Upper lobe of left lung (tissue), 6 donors: Measurements from ENCODE around the gene GIMAP4. TPM values are rescaled to one million over a fixed set of nuclear protein-coding genes. Genes with fewer than 3 reads are reported as not detected.
A peak's percentile ranks its signal among the peaks of the same experiment; 100 is the strongest.
"Not testable (repeated sequence)": the region's sequence is repeated elsewhere in the genome, so short reads cannot be mapped to it uniquely, and the experiment has no call there.

Source experiments
- ATAC-seq, 2 donors: fragments of 200-7000 bp; cut with Tn5 transposase; one replicate each; pipeline ENCODE4 v1.9.1; 2022; ENCODE audit warnings: mild to moderate bottlenecking in 2 of 2, moderate library complexity in 2 of 2; ENCODE audit not compliant: low FRiP score in 2 of 2
- DNase-seq, 2 donors: peaks; one replicate each; pipeline ENCODE4 v3.0.0-alpha.2; 2019 to 2020
- H3K27ac ChIP-seq, 4 donors: fragments of 200-600 bp; sonication (generic); one replicate each; pipeline ENCODE4 v1.5.1; 2016 to 2019
- H3K27me3 ChIP-seq, 4 donors: fragments of 200-600 bp; sonication (generic); one replicate each; pipeline ENCODE4 v1.5.1; 2017 to 2019
- H3K36me3 ChIP-seq, 4 donors: fragments of 200-600 bp; sonication (generic); one replicate each; pipeline ENCODE4 v1.5.1; 2016 to 2019
- H3K4me1 ChIP-seq, 4 donors: fragments of 200-600 bp; sonication (generic); one replicate each; pipeline ENCODE4 v1.5.1; 2018 to 2019
- H3K4me3 ChIP-seq, 4 donors: fragments of 200-600 bp; sonication (generic); one replicate each; pipeline ENCODE4 v1.5.1; 2017 to 2019; ENCODE audit warnings: mild to moderate bottlenecking in 2 of 4, moderate library complexity in 1 of 4
- H3K9me3 ChIP-seq, 4 donors: fragments of 200-600 bp; sonication (generic); one replicate each; pipeline ENCODE4 v1.5.1; 2018 to 2019
- CTCF ChIP-seq, 6 experiments: fragments of 450-650 bp in 4 of 6; fragments of 200-600 bp in 2 of 6; sonication (generic) in 2 of 6; IDR thresholded peaks; one replicate each; pipeline ENCODE4 v1.5.1; 2016 to 2019; ENCODE audit warnings: antibody characterized with exemption in 6 of 6
- EP300 ChIP-seq, 4 donors: sonication (generic); formaldehyde crosslinking; IDR thresholded peaks; one replicate each; pipeline ENCODE4 v1.5.1; 2017; ENCODE audit warnings: antibody characterized with exemption in 4 of 4, control low read depth in 2 of 4
- POLR2A ChIP-seq, 4 donors: fragments of 450-650 bp; IDR thresholded peaks; one replicate each; pipeline ENCODE4 v1.5.1; 2016 to 2017; ENCODE audit warnings: antibody characterized with exemption in 4 of 4, mild to moderate bottlenecking in 2 of 4
- POLR2AphosphoS5 ChIP-seq, 2 donors: sonication (generic); formaldehyde crosslinking; IDR thresholded peaks; one replicate each; pipeline ENCODE4 v1.5.1; 2017; ENCODE audit warnings: antibody characterized with exemption in 2 of 2
- WGBS, 2 donors: methylation state at CpG; one replicate each; pipeline ENCODE4 v1.1.5; 2017 to 2018; 5-methylcytosine and 5-hydroxymethylcytosine counted together
- total RNA-seq, 6 donors: library from RNA; depleted of rRNA in 4 of 6; stranded (reverse); fragments of >200 nt in 4 of 6; gene quantifications; one replicate each; pipeline versions ENCODE4 v1.1.0 to v1.2.1, GENCODE V29; 2016 to 2021
- donor health status: DM: no; HTN: no; CAD: no; lungs with moderate emphysema.
- donor health status: DM: no; HTN: yes; CAD: no; lungs with severe emphysema.

The GIMAP4 gene
- total RNA-seq, 6 donors from 2014 or later = 34.0 to 78.9 (median 43.0) TPM

DNA sequence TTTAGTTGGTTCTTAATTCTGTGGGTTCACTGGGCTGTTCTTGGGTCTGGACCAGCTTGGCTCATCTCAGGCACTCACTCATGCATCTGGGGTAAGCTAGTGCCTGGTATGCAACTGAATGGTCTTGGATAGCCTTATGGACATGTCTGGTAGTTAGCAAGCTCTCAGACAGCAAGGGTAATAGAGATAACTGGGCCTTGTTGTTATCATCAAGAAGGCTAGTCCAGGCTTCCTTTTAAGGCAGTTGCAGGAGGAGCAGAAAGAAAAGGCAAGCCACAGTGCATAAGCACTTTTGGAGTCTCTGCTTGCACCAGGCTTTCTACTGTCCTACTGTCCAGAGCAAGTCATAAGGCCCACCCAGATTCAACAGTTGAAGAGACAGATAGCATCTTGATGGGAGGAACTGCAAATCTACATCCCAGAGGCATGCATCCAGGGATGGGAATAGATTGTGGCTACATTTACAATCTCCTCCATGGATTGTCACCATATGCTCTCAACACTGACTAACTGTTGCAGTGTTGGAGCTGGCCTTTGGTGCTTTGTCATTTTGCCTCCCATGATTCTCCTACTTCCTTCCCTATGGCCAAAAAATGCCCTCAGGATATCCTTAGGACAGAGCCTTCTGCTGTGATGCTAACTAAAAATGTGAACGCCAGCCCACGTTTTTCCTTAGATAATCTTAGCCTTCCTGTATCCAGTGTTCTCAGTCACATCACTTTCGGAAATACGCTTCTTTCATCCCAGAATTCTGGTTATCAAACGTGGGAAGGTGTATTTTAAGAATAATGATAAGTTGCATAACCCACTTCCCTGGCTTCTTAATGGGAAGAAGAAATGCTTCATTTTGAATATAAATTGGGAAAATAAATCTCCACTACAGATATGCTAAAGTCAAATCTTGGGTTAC, 3.6 kb downstream of the GIMAP4 start:
- DNase-seq = no peak
- Histone ChIP-seq H3K9me3 (peaks cover 0 to 3% (median 0%) of the 10 kb centered on the region in 4 donors), H3K4me1 (peaks cover 11 to 17% (median 12%) of the 10 kb centered on the region in 4 donors), H3K27ac (peak overlapping the region in 3 of 4 donors; percentile 81 to 90 (median 86)), H3K27me3 (no peaks in the 10 kb centered on the region), H3K4me3 (peak overlapping the region in 1 of 4 donors; percentile 7), H3K36me3 (peaks cover 0 to 37% (median 19%) of the 10 kb centered on the region in 4 donors)
- no peak for ATAC-seq
- TF ChIP-seq EP300 (IDR thresholded peaks at IDR 0.05) = no peak
- peak in 1 of 2 donors; percentile 33 for TF ChIP-seq POLR2AphosphoS5 (IDR thresholded peaks at IDR 0.05)
- WGBS, 2 donors = 72 to 80% methylated on average over 5 of the region's 5 CpGs

- Histone ChIP-seq H3K27ac (no peak overlapping the region), H3K36me3 (peaks cover 0 to 37% (median 19%) of the 10 kb centered on the region in 4 donors), H3K9me3 (peaks cover 0 to 3% (median 0%) of the 10 kb centered on the region in 4 donors), H3K4me1 (peaks cover 10 to 17% (median 11%) of the 10 kb centered on the region in 4 donors), H3K4me3 (no peak overlapping the region), H3K27me3 (no peaks in the 10 kb centered on the region)
- 93 to 97% methylated on average over 10 of the region's 10 CpGs for WGBS, 2 donors
- ATAC-seq (no peak), DNase-seq (peak in 1 of 2 donors; percentile 22)
- TF ChIP-seq EP300 (IDR thresholded peaks at IDR 0.05) = no peak
Observed at GRCh38 chr7:150572496-150572895, 5.3 kb downstream of the GIMAP4 start.

DNA sequence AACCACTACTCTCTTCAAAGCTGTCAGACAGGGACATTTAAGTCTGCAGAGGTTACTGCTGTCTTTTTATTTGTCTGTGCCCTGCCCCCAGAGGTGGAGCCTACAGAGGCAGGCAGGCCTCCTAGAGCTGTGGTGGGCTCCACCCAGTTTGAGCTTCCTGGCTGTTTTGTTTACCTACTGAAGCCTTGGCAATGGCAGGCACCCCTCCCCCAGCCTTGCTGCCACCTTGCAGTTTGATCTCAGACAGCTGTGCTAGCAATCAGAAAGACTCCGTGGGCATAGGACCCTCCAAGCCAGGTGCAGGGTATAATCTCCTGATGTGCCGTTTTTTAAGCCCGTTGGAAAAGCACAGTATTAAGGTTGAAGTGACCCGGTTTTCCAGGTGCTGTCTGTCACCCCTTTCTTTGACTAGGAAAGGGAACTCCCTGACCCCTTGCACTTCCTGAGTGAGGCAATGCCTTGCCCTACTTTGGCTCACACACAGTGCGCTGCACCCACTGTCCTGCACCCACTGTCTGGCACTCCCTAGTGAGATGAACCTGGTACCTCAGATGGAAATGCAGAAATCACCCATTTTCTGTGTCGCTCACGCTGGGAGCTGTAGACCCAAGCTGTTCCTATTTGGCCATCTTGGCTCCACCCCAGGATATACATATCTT, 12.9 kb downstream of the GIMAP4 start:
- H3K27ac ChIP-seq = peak overlapping the region in 1 of 4 donors; percentile 17
- H3K36me3 ChIP-seq, ATAC-seq, H3K27me3 ChIP-seq, H3K9me3 ChIP-seq, H3K4me3 ChIP-seq: not testable (repeated sequence)
- peaks cover 0 to 10% (median 5%) of the 10 kb centered on the region in 4 donors for H3K4me1 ChIP-seq
- peak in 1 of 2 donors; percentile 35 for DNase-seq
- WGBS, 2 donors = 64 to 65% methylated on average over 7 of the region's 7 CpGs

- Histone ChIP-seq H3K9me3 (peaks cover 0 to 6% (median 0%) of the 10 kb centered on the region in 4 donors), H3K4me1 (peaks cover 0 to 16% (median 11%) of the 10 kb centered on the region in 4 donors), H3K4me3 (no peak overlapping the region), H3K27me3 (no peaks in the 10 kb centered on the region), H3K27ac (no peak overlapping the region), H3K36me3 (no peaks in the 10 kb centered on the region)
- DNase-seq (no peak), ATAC-seq (no peak)
- WGBS, 2 donors = 81 to 90% methylated on average over 3 of the region's 3 CpGs
- TF ChIP-seq EP300 (IDR thresholded peaks at IDR 0.05) (no peak), CTCF (IDR thresholded peaks at IDR 0.05) (no peak), POLR2A (IDR thresholded peaks at IDR 0.05) (no peak), POLR2AphosphoS5 (IDR thresholded peaks at IDR 0.05) (no peak)
Observed at GRCh38 chr7:150580638-150581394, 13.6 kb downstream of the GIMAP4 start.

GRCh38 chr7:150585199-150585598, 18.0 kb downstream of the GIMAP4 start:
- no peak for ATAC-seq
- 81 to 91% methylated on average over 7 of the region's 7 CpGs for WGBS, 2 donors
- Histone ChIP-seq H3K9me3 (peaks cover 0 to 6% (median 0%) of the 10 kb centered on the region in 4 donors), H3K4me1 (peaks cover 14 to 29% (median 21%) of the 10 kb centered on the region in 4 donors), H3K27ac (peak overlapping the region; percentile 70 to 85 (median 77)), H3K27me3 (no peaks in the 10 kb centered on the region), H3K4me3 (no peak overlapping the region), H3K36me3 (no peaks in the 10 kb centered on the region)
- DNase-seq = no peak
- TF ChIP-seq POLR2AphosphoS5 (IDR thresholded peaks at IDR 0.05) (no peak), POLR2A (IDR thresholded peaks at IDR 0.05) (no peak), CTCF (IDR thresholded peaks at IDR 0.05) (no peak), EP300 (IDR thresholded peaks at IDR 0.05) (no peak)
